ENCODE measurements around the gene MSRB2.
A peak's percentile ranks its signal among the peaks of the same experiment; 100 is the strongest.

MSRB2 gene

DNA sequence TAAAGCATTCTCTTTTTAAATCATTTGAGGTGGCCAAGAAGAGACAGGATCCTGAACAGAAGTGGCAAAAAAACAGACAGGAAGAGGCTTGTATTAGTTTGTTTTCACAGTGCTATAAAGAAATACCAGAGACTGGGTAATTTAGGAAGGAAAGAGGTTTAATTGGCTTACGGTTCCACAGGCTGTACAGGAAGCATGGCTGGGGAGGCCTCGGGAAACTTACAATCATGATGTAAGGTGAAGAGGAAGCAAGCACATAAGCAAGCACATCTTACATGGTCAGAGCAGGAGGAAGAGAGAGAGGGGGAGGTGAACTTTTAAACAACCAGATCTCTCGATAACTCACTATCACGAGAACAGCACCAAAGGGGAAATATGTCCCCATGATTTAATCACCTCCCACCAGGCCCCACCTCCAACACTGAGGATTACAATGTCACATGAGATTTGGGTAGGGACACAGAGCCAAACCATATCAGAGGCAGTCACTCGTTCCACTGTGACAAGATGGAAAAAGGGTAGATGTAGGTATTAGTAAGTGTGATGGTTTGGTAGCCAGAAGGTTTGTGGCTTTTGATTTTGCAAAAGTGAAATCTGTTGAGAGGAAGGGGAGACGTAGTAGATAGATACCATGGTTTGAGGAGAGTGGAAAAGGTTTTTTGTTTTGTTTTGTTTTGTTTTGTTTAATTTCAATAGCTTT lies 5.1 kb downstream of the MSRB2 start:
- Histone ChIP-seq H3K27me3 (ENCODE audit: insufficient read depth, poor library complexity, severe bottlenecking) (no peaks in the 10 kb centered on the region), H3K9me3 (ENCODE audit: severe bottlenecking) (no peaks in the 10 kb centered on the region), H3K4me1 (ENCODE audit: insufficient read depth, poor library complexity, severe bottlenecking) (peaks cover 14% of the 10 kb centered on the region), H3K36me3 (ENCODE audit: low read depth) (no peaks in the 10 kb centered on the region), H3K4me3 (ENCODE audit: severe bottlenecking) (no peak overlapping the region), H3K27ac (ENCODE audit: poor library complexity, severe bottlenecking) (peak overlapping the region; percentile 28)
- TF ChIP-seq, protein P1, sequence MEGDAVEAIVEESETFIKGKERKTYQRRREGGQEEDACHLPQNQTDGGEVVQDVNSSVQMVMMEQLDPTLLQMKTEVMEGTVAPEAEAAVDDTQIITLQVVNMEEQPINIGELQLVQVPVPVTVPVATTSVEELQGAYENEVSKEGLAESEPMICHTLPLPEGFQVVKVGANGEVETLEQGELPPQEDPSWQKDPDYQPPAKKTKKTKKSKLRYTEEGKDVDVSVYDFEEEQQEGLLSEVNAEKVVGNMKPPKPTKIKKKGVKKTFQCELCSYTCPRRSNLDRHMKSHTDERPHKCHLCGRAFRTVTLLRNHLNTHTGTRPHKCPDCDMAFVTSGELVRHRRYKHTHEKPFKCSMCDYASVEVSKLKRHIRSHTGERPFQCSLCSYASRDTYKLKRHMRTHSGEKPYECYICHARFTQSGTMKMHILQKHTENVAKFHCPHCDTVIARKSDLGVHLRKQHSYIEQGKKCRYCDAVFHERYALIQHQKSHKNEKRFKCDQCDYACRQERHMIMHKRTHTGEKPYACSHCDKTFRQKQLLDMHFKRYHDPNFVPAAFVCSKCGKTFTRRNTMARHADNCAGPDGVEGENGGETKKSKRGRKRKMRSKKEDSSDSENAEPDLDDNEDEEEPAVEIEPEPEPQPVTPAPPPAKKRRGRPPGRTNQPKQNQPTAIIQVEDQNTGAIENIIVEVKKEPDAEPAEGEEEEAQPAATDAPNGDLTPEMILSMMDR (IDR thresholded peaks at IDR 0.05; ENCODE audit: poor library complexity, severe bottlenecking), result no peak
- DNase-seq (ENCODE audit: low spot score), result no peak
- no peak for ATAC-seq (ENCODE audit: low read depth)

DNA sequence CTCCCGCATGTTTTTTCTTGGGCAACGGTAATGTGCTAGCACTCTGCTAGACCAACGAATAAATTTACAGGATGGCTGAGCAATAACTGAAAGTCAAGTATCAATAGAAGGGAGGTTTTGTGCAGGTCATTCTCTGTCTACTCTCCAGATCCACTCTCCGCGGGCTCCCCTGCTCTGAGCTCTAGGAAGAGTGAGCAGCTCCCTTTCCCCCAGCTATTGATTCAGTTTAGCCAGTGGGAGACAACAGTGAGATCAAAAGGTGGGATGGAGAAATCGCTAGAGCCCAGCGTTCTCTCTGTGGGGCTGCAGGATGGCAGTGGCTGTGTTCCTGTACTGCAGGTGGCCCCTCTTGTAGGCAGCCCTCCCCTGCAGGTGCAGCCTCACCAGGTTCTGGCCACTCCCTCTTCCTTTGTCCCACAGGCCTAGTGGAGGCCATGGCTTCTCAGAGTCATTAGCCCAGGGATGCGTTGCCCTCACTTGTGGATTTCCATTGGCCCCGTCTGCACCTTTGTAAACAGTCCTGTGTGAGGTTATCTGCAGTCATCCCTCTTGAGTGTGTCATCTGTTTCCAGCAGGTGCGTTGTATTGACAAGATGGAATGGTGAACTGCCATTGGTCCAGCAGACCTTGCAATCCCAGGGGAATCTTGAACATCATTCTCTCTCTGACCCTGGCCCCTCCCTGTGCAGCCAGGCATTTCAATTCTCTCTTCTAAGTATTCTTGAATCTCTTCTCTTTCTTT lies 11.1 kb downstream of the MSRB2 start:
- DNase-seq (ENCODE audit: low spot score) (no peak), ATAC-seq (ENCODE audit: low read depth) (no peak)
- Histone ChIP-seq H3K27me3 (ENCODE audit: insufficient read depth, poor library complexity, severe bottlenecking) (no peaks in the 10 kb centered on the region), H3K36me3 (ENCODE audit: low read depth) (no peaks in the 10 kb centered on the region), H3K4me1 (ENCODE audit: insufficient read depth, poor library complexity, severe bottlenecking) (no peaks in the 10 kb centered on the region), H3K4me3 (ENCODE audit: severe bottlenecking) (no peak overlapping the region), H3K27ac (ENCODE audit: poor library complexity, severe bottlenecking) (no peak overlapping the region), H3K9me3 (ENCODE audit: severe bottlenecking) (no peaks in the 10 kb centered on the region)
- TF ChIP-seq, protein P1 (IDR thresholded peaks at IDR 0.05; ENCODE audit: poor library complexity, severe bottlenecking), result no peak

DNA sequence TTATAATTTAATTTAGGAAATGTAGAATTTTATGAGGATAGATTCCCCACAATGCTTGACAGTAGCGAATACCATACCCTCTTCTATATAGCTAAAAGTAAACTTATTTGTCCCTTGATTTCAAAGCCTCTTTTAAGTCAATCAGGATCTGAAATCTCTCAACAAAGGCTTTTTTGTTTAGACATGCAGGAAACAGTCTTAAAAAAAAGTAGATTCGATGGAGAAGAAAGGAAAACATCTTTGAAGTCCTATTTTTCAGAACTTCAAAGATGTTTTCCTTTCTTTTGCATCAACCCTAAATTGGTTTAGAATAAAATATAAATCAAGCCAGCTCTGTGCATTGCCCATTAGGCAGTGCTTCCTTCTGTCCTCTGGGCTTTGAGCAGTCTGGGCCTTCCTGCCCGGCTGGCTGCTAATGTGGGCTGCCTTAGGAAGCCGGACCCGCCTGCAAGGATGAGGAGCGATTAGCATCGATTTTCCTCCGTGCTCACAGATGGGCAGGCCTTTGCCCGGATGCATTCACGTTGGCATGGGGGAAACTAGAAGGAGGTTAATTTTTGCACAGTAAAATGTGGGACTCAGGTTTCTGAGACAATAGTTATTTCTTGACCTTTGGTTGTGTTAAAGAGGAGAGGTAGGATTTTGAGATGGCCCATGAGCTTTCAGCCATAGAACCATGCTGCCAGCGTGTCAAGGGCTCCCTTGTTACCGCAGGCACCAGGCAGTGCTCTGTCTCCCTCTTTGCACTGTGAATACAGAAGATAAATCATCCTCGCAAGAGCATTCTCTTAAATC lies 15.5 kb downstream of the MSRB2 start:
- TF ChIP-seq, protein P1 (IDR thresholded peaks at IDR 0.05; ENCODE audit: poor library complexity, severe bottlenecking), result no peak
- DNase-seq (ENCODE audit: low spot score) (no peak), ATAC-seq (ENCODE audit: low read depth) (no peak)
- Histone ChIP-seq H3K27me3 (ENCODE audit: insufficient read depth, poor library complexity, severe bottlenecking) (no peaks in the 10 kb centered on the region), H3K27ac (ENCODE audit: poor library complexity, severe bottlenecking) (no peak overlapping the region), H3K36me3 (ENCODE audit: low read depth) (no peaks in the 10 kb centered on the region), H3K4me3 (ENCODE audit: severe bottlenecking) (no peak overlapping the region), H3K9me3 (ENCODE audit: severe bottlenecking) (no peaks in the 10 kb centered on the region), H3K4me1 (ENCODE audit: insufficient read depth, poor library complexity, severe bottlenecking) (no peaks in the 10 kb centered on the region)

DNA sequence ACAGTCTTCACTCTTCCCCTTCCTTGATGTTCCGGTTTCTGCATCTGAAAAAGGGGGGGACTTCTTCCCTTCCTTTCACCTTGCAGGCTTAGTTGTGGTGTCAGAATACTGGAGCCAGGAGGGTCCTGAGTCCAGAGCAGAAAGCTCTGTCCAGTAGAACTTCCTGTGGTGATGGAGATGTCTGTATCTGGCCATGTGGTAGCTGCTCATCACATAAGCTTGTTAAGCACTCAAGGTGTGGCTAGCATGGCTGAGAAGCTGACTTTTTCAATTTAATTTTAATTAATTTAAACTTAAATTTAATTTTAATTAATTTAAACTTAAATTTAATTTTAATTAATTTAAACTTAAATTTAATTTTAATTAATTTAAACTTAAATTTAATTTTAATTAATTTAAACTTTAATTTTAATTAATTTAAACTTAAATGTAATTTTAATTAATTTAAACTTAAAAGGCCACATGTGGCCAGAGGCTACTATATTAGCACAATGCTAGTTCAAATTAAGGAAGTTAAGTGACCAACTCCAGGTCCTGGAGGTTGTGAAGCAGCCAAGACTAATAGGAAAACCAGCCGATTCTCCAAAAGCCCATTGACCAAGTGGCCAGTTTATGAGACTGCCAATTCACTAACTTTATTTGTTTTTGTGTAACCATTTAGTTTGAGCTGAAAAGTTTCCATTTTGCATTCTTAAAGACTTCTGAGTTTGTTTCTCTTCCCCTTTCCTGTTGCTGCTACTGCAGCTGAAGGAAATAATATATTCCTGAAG lies 16.3 kb downstream of the MSRB2 start:
- no peaks in the 10 kb centered on the region for H3K36me3 ChIP-seq (ENCODE audit: low read depth)
- no peaks in the 10 kb centered on the region for H3K27me3 ChIP-seq (ENCODE audit: insufficient read depth, poor library complexity, severe bottlenecking)
- H3K4me1 ChIP-seq (ENCODE audit: insufficient read depth, poor library complexity, severe bottlenecking), result no peaks in the 10 kb centered on the region
- TF ChIP-seq, protein P1 (IDR thresholded peaks at IDR 0.05; ENCODE audit: poor library complexity, severe bottlenecking), result no peak
- H3K9me3 ChIP-seq (ENCODE audit: severe bottlenecking), result no peaks in the 10 kb centered on the region
- no peak overlapping the region for H3K27ac ChIP-seq (ENCODE audit: poor library complexity, severe bottlenecking)
- no peak for DNase-seq (ENCODE audit: low spot score)
- no peak for ATAC-seq (ENCODE audit: low read depth)
- no peak overlapping the region for H3K4me3 ChIP-seq (ENCODE audit: severe bottlenecking)

Data from RWPE2 (cell line).